HEK293 (cell line): ENCODE data around the gene ENHO.
"Not testable (repeated sequence)": the region's sequence is repeated elsewhere in the genome, so short reads cannot be mapped to it uniquely, and the experiment has no call there.

Experiments
- CTCF ChIA-PET: fragments of 350-600 bp; formaldehyde crosslinking; extraction: SDS; loops from one replicate; lab custom pipeline; 2021; ENCODE audit warnings: antibody characterized with exemption; lab: Yijun Ruan, JAX
- POLR2A ChIA-PET: fragments of 300-600 bp; formaldehyde crosslinking; extraction: SDS; loops from one replicate; lab custom pipeline; 2020; ENCODE audit warnings: antibody characterized with exemption, inconsistent platforms; lab: Yijun Ruan, JAX
- H3K27ac ChIP-seq: fragments of 200-500 bp; sonication (Bioruptor generic); 2 replicates; pipeline ENCODE4 v1.5.1; 2014; ENCODE audit warnings: low read depth, low read length, control low read depth, inconsistent platforms; ENCODE audit errors: extremely low read depth
- H3K36me3 ChIP-seq, 2 experiments: fragments of 200-500 bp in 1 of 2; sonication (Bioruptor generic) in 1 of 2; 1 replicate in 1 of 2; 2 replicates in 1 of 2; pipeline ENCODE4 v1.5.1; 2014 to 2017; ENCODE audit warnings: inconsistent platforms in 2 of 2, low read length in 2 of 2; ENCODE audit not compliant: control insufficient read depth in 2 of 2, insufficient read depth in 1 of 2
- H3K4me1 ChIP-seq: fragments of 200-500 bp; sonication (Bioruptor generic); 2 replicates; pipeline ENCODE4 v1.5.1; 2014; ENCODE audit warnings: mild to moderate bottlenecking, low read length, inconsistent platforms; ENCODE audit not compliant: control insufficient read depth, insufficient read depth
- H3K4me3 ChIP-seq: 2 replicates; pipeline ENCODE4 v1.5.1; 2011; ENCODE audit warnings: low read depth, mild to moderate bottlenecking, control low read depth, low read length, moderate library complexity
- H3K9me3 ChIP-seq: fragments of 200-500 bp; sonication (Bioruptor generic); 2 replicates; pipeline ENCODE4 v1.5.1; 2014; ENCODE audit warnings: low read depth, low read length, inconsistent platforms; ENCODE audit not compliant: control insufficient read depth, insufficient read depth
- GLI4 ChIP-seq: fragments of 450-650 bp; formaldehyde crosslinking; IDR thresholded peaks from 2 replicates; pipeline ENCODE4 v1.5.1; 2016; ENCODE audit warnings: missing biosample characterization, missing genetic modification characterization
- GLIS1 ChIP-seq: fragments of 450-650 bp; formaldehyde crosslinking; IDR thresholded peaks from 2 replicates; pipeline ENCODE4 v1.5.1; 2016; ENCODE audit warnings: missing biosample characterization, missing genetic modification characterization
- PRDM6 ChIP-seq: fragments of 450-650 bp; formaldehyde crosslinking; IDR thresholded peaks from 2 replicates; pipeline ENCODE4 v1.5.1; 2017; ENCODE audit warnings: missing biosample characterization, missing genetic modification characterization
- SCRT1 ChIP-seq: fragments of 450-650 bp; formaldehyde crosslinking; IDR thresholded peaks from 2 replicates; pipeline ENCODE4 v1.5.1; 2016; ENCODE audit warnings: missing biosample characterization, missing genetic modification characterization, borderline replicate concordance
- SETDB1 ChIP-seq: IDR thresholded peaks from one replicate; pipeline ENCODE4 v1.6.1; 2017; ENCODE audit warnings: mild to moderate bottlenecking, low read length, moderate library complexity, mixed read lengths; ENCODE audit not compliant: insufficient read length
- TCF7L2 ChIP-seq: IDR thresholded peaks from 2 replicates; pipeline ENCODE4 v1.6.1; 2011; ENCODE audit warnings: low read depth, mild to moderate bottlenecking, inconsistent platforms, low read length, moderate library complexity, borderline replicate concordance
- ZNF146 ChIP-seq: fragments of 450-650 bp; formaldehyde crosslinking; IDR thresholded peaks from 2 replicates; pipeline ENCODE4 v1.5.1; 2016; ENCODE audit warnings: missing biosample characterization, missing genetic modification characterization
- ZNF157 ChIP-seq: fragments of 450-650 bp; formaldehyde crosslinking; IDR thresholded peaks from 2 replicates; pipeline ENCODE4 v1.5.1; 2016; ENCODE audit warnings: missing biosample characterization, missing genetic modification characterization
- ZNF175 ChIP-seq: fragments of 450-650 bp; formaldehyde crosslinking; IDR thresholded peaks from 2 replicates; pipeline ENCODE4 v1.5.1; 2016; ENCODE audit warnings: missing biosample characterization, missing genetic modification characterization
- ZNF18 ChIP-seq: fragments of 450-650 bp; formaldehyde crosslinking; IDR thresholded peaks from 2 replicates; pipeline ENCODE4 v1.5.1; 2016; ENCODE audit warnings: missing biosample characterization, missing genetic modification characterization
- ZNF266 ChIP-seq: fragments of 450-650 bp; formaldehyde crosslinking; IDR thresholded peaks from 2 replicates; pipeline ENCODE4 v1.5.1; 2016; ENCODE audit warnings: missing biosample characterization, missing genetic modification characterization, low read depth
- ZNF302 ChIP-seq: fragments of 450-650 bp; formaldehyde crosslinking; IDR thresholded peaks from 2 replicates; pipeline ENCODE4 v1.5.1; 2016; ENCODE audit warnings: missing biosample characterization, missing genetic modification characterization, low read depth
- ZNF366 ChIP-seq: fragments of 450-650 bp; formaldehyde crosslinking; conservative IDR thresholded peaks from 2 replicates; pipeline ENCODE4 v1.5.1; 2016; ENCODE audit warnings: missing biosample characterization, missing genetic modification characterization
- ZNF48 ChIP-seq: fragments of 450-650 bp; formaldehyde crosslinking; IDR thresholded peaks from 2 replicates; pipeline ENCODE4 v1.5.1; 2016; ENCODE audit warnings: missing biosample characterization, missing genetic modification characterization
- ZNF530 ChIP-seq: fragments of 450-650 bp; formaldehyde crosslinking; IDR thresholded peaks from 2 replicates; pipeline ENCODE4 v1.5.1; 2016; ENCODE audit warnings: low read depth, missing biosample characterization, missing genetic modification characterization
- ZNF544 ChIP-seq: fragments of 450-650 bp; formaldehyde crosslinking; IDR thresholded peaks from 2 replicates; pipeline ENCODE4 v1.5.0; 2017; ENCODE audit warnings: missing biosample characterization, missing genetic modification characterization
- ZNF549 ChIP-seq: fragments of 450-650 bp; IDR thresholded peaks from 2 replicates; pipeline ENCODE4 v1.5.1; 2018; ENCODE audit warnings: missing biosample characterization, missing genetic modification characterization, mild to moderate bottlenecking, inconsistent platforms, moderate library complexity
- ZNF580 ChIP-seq: fragments of 450-650 bp; formaldehyde crosslinking; IDR thresholded peaks from 2 replicates; pipeline ENCODE4 v1.5.1; 2016; ENCODE audit warnings: missing biosample characterization, missing genetic modification characterization
- ZNF658 ChIP-seq: fragments of 450-650 bp; formaldehyde crosslinking; IDR thresholded peaks from 2 replicates; pipeline ENCODE4; 2016; ENCODE audit warnings: missing biosample characterization, missing genetic modification characterization
- ZNF692 ChIP-seq: fragments of 450-650 bp; formaldehyde crosslinking; IDR thresholded peaks from 2 replicates; pipeline ENCODE4 v1.5.1; 2016; ENCODE audit warnings: missing biosample characterization, missing genetic modification characterization

ENHO gene

GRCh38 chr9:34485822-34486221, 37.0 kb downstream of the ENHO start (continued):
- no peak for TF ChIP-seq ZNF530 (tag by site-specific recombination)
- no peak for TF ChIP-seq SETDB1
- no peak for TF ChIP-seq GLIS1 (tag by site-specific recombination)
- TF ChIP-seq ZNF266 (tag by site-specific recombination), result no peak
- TF ChIP-seq ZNF302 (tag by site-specific recombination), result no peak
- no peak for TF ChIP-seq ZNF157 (tag by site-specific recombination)

- Histone ChIP-seq H3K4me3 (no peak overlapping the region), H3K36me3 (no peaks in the 10 kb centered on the region), H3K4me1 (no peaks in the 10 kb centered on the region), H3K9me3 (no peaks in the 10 kb centered on the region), H3K27ac (no peak overlapping the region)
- no peak for TF ChIP-seq ZNF549 (tag by site-specific recombination)
- TF ChIP-seq SCRT1 (tag by site-specific recombination), result no peak
- TF ChIP-seq PRDM6, result no peak
- no peak for TF ChIP-seq ZNF18 (tag by site-specific recombination)
- TF ChIP-seq GLI4, result no peak
- TF ChIP-seq ZNF48 (tag by site-specific recombination), result no peak
- no peak for TF ChIP-seq ZNF544
- no peak for TF ChIP-seq ZNF175 (tag by site-specific recombination)
- TF ChIP-seq ZNF530 (tag by site-specific recombination), result no peak
- no peak for TF ChIP-seq ZNF692 (tag by site-specific recombination)
- TF ChIP-seq ZNF366 (tag by site-specific recombination), result no peak
- TF ChIP-seq ZNF580 (tag by site-specific recombination), result no peak
- TF ChIP-seq ZNF658 (tag by site-specific recombination), result no peak
- no peak for TF ChIP-seq ZNF146 (tag by site-specific recombination)
- TF ChIP-seq TCF7L2, result no peak
- CTCF ChIA-PET, result interaction anchor here (0.6 to 1.3 kb wide), 4 partner anchors 11 to 863 kb away, joined by 3 read pairs; no protein-coding TSS in a partner anchor
- POLR2A ChIA-PET, result no interaction called here
Observed at GRCh38 chr9:34484678-34485077, 38.1 kb downstream of the ENHO start.

- H3K9me3 ChIP-seq, H3K4me1 ChIP-seq, H3K36me3 ChIP-seq, H3K27ac ChIP-seq, POLR2A ChIA-PET, H3K4me3 ChIP-seq: not testable (repeated sequence)
- CTCF ChIA-PET, result interaction anchor here (1.7 kb wide), 1 partner anchor 18 kb away, joined by 6 read pairs; no protein-coding TSS in a partner anchor
Observed at GRCh38 chr9:34482746-34483145, 40.0 kb downstream of the ENHO start.

GRCh38 chr9:34481620-34482019, 41.2 kb downstream of the ENHO start:
- H3K4me1 ChIP-seq, H3K27ac ChIP-seq, H3K9me3 ChIP-seq, POLR2A ChIA-PET, H3K4me3 ChIP-seq, H3K36me3 ChIP-seq: not testable (repeated sequence)
- CTCF ChIA-PET, result interaction anchor here (1.7 kb wide), 1 partner anchor 19 kb away, joined by 6 read pairs; no protein-coding TSS in a partner anchor
